ENCODE results near the gene ACSS2.

Gene ACSS2

DNA sequence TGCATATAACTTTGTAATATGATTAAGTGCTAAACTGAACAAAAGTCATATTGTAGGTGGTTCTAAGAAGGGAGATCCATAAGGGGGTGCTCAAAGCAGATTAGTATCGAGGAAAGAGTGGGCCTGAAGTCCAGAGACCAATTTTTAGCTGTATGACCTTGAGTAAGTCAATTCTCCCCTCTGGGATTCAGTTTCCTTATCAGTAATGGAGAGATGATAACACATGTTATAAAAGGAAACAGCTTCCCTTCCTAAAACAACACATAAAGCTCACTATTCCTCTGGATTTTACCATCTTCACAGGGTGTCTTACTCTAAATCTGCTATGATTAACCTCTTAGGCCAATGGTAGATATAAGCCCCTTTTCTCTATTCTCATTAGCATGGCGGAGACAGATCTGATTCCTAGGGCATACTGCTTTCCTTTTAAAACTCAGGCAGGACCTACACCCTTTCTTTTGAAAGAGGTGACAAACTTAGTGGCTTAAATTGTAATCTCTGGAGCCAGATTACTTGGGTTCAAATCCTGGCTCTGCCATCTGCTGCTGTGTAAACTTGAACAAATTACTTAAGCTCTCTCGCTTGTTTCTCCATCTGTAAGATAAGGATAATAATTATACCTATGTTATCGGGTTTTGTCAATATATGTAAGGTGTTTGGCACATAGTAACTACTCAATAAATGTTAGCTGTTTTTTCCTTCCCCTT, 39.5 kb downstream of the ACSS2 start:
- DNase-seq (ENCODE audit: low read depth), result no peak

DNA sequence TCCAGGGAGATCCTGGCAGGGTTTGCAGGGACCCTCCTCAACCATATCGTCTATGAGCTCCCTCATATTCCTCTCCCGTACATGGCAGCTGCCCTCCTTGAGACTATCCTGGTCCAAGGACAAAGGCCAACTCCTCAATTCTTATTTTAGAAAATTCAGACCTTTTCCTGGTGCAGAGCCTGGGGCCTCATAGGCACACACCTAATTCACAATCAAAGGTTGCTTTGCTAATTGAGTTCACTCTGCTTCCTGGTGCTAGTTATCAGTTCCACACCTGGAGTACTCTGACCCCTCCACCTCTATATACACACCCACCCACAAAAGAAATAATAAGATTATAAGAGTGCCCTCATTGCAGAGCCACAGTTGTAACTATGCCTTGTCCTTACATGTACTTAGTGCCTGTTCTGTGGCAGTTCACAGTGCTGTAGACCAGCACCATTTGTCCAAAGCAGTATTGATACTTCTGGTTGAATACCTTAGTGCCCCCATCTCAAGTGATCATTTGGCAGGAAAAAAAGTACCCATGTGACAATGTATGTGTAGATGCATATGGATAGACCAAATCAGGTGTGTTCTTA, 40.5 kb downstream of the ACSS2 start:
- no peak for DNase-seq (ENCODE audit: low read depth)

DNA sequence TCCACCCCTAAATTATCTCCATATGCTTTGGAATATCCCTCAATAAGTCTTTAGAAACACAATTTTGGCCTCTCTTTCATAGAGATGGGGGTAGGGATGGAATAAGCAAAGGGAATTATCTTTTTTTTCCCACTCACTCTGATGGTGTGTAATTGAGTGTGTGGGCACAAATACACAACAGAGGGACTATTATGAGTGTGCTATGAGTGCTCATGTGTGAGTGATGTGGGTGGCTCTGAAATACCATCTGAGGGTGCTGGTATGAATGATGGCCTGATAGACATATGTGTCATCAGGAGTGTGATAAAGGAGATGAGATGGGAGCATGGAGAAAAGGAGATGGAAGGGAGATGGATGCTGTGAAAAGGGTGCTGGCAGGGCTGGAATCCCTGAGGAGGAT, 43.6 kb downstream of the ACSS2 start:
- no peak for DNase-seq (ENCODE audit: low read depth)

DNA sequence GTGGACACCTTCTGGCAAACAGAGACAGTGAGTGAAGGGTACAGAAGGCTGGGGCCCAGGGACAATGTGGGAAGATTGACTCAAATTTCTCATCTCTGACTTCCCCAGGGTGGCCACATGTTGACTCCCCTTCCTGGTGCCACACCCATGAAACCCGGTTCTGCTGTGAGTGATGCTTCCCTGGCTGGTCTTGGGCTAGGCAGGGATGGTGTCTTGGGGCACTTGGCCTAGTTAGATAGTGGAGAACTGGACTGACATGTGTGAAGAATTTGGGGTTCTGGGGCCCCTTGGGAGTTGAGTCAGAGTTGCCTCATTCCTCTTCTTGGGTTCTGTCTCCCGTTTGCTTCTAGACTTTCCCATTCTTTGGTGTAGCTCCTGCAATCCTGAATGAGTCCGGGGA, 45.0 kb downstream of the ACSS2 start:
- DNase-seq (ENCODE audit: low read depth), result no peak

DNA sequence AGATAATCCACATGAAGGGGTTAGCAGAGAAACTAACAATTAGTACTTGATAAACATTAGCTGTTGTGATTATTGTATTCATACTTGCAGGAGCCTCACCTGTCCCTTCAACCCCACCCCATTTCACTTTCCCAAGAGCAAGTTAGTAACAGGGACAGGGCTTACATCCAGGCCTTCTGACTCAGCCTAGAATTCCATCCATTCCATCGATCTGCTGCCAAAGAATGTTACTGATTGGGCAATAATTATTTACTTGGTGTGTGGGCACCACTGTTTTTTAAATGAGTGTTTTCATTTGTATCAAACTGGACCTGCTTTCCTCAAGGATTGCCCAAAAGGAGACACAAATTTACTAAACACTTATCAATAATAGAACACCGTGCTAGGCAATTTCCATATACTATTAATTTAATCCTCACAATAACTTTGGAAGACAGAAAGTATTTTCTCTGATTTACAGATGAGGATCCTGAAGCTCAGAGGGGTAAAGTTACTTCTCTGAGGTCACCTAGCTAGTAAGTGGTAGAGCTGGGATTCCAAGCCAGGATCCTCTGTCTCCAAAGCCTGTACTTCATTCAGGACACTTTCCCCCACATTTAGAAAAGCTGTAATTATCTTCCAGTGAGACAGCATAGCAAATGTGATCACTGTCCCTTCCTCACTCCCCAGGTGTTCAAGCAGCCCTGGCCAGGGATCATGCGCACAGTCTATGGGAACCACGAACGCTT, 46.4 kb downstream of the ACSS2 start:
- no peak for DNase-seq (ENCODE audit: low read depth)

DNA sequence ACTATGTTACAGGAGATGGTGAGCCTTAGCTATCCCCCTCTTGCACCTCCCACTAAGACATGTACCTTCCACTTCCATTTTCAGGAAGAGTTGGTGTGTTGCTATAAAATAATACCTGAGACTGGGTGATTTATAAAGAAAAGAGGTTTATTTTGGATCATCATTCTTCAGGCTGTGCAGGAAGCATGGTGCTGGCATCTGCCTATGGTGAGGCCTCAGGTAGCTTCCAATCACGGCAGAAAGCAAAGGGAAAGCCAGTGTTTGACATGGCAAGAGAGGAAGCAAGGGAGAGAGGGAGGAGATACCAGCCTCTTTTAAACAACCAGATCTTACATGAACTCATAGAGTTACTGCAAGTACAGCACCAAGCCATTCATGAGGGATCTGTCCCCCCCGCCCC, 47.0 kb downstream of the ACSS2 start:
- DNase-seq (ENCODE audit: low read depth), result no peak

- no peak for DNase-seq (ENCODE audit: low read depth)
Observed at GRCh38 chr20:34925341-34925740, 48.9 kb downstream of the ACSS2 start.

DNA sequence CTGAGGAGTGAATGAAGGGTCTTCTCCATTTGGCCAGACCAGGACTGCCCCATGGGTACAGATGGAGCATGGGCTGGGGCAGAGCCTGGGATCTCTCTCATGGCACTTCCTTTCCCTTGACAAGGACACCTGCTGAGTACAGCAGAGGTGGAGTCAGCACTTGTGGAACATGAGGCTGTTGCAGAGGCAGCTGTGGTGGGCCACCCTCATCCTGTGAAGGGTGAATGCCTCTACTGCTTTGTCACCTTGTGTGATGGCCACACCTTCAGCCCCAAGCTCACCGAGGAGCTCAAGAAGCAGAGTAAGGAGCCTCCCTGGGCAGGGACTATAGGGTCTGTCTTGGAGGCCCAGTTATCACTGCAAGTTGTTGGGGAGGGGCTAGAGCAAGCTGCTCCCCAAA, 49.6 kb downstream of the ACSS2 start:
- DNase-seq (ENCODE audit: low read depth), result no peak

GRCh38 chr20:34926581-34926980, 50.2 kb downstream of the ACSS2 start:
- no peak for DNase-seq (ENCODE audit: low read depth)

- DNase-seq (ENCODE audit: low read depth), result no peak
Observed at GRCh38 chr20:34927736-34928135, 51.3 kb downstream of the ACSS2 start.

DNA sequence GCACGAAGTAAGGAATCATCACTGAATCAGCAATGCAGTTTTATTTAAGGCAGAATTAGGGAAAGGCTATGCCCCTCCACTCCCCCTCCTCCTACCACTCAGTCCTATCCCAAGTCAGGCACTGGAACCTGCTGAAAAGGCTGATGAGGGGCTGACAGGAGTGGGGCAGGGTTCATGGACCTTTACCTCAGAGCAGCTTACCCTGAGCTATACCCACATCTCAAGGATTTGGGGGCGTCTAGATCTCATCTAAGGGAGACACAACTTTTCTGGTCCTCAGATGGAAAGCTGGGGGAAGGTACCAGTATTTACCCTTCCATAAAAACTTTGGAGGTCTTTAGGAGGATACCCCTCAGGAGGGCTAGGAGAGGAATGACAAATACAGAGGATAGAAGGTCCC, 52.0 kb downstream of the ACSS2 start:
- no peak for DNase-seq (ENCODE audit: low read depth)

GRCh38 chr20:34931771-34932170, 55.4 kb downstream of the ACSS2 start:
- no peak for DNase-seq (ENCODE audit: low read depth)

GRCh38 chr20:34938466-34939163, 62.2 kb downstream of the ACSS2 start:
- DNase-seq (ENCODE audit: low read depth), result no peak

DNA sequence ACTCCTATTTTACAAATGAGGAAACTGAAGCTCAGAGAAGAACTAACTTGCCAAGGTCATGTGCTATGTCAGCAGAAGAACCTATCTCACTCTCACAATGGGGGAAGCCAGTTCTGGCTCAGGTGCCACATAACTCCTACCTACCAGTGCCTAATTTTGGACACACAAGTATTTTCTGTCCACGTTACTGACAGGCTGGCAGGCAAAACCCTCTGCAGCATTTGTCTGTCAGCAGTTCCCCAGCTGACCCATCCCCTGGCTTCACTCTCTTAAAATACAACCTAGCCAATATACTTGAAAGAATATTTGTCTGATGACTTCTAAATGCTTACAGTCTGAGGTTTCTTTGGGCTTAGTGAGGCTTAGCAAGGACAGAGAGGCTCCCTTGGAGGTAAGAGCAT, 63.7 kb downstream of the ACSS2 start:
- DNase-seq (ENCODE audit: low read depth), result no peak

DNA sequence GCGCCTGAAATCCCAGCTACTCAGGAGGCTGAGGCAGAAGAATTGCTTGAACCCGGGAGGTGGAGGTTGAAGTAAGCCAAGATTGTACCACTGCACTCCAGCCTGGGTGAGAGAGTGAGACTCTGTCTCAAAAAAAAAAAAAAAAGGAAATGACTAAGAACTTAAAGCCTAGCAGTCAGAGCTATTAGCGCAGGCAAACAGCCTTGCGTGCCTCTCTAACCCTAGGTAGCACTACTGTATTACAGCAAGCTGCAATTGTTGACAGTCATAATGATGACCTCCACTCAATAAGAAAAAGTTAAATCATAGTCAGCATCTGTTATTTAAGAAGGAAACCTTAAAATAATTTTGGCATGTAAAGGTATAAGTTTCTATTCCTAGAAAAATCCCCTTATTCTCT, 64.8 kb downstream of the ACSS2 start:
- no peak for DNase-seq (ENCODE audit: low read depth)

DNA sequence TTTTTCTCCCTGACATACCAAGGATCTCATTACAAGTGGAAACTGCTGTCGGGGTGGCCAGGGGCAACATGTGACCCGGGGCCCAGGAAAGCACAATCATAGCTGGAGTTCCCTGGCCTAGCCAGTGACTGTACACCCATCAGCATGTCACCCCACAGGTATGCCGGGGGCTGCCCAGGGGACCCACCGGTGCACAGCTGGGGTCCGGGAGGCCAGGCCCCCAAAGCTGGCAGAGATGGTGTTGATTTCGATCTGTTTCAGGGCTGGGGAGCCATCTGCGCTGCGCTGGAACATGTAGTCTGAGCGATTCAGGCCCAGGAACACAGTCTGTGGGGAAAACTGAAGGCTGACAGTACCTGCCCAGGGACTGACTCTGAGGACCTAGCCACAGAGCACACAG, 65.9 kb downstream of the ACSS2 start:
- no peak for DNase-seq (ENCODE audit: low read depth)

DNA sequence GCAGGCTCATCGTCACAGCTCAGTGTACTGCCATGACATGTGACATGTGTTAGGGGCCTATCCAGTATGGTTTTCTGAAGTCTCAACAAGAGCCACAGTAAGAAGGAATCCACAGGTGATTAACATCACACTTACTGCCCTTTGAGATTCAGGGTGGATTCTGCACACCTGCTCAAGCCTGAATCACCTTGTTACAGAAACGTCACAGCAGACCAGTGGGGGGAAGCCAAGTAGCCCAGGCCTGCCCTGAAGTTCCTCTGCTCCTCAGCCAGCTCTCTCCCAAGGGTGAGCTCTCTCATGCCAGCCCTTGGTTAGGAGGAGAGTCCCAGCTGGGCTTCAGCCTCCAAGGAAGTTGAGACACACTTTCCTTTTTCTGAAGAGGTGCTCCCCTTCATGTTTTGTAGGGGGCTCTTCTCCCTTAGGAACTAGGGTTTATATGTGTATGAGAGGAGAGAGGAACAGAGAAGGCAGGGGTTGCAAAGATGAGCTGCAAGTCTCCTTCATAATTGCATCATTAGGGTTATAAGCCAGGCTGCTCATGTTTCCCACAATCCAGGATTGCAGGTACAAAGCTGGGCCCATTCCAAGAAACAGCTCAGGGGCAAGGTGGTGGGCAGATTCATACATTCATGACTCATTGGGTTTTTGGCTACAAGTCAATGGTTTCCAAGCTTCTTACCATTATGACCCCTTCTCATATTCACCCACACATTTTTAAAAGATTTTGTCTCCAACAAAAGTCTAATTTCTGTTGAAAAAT, 67.6 kb downstream of the ACSS2 start:
- no peak for DNase-seq (ENCODE audit: low read depth)

GRCh38 chr20:34945315-34946077, 69.1 kb downstream of the ACSS2 start:
- DNase-seq (ENCODE audit: low read depth), result no peak

DNA sequence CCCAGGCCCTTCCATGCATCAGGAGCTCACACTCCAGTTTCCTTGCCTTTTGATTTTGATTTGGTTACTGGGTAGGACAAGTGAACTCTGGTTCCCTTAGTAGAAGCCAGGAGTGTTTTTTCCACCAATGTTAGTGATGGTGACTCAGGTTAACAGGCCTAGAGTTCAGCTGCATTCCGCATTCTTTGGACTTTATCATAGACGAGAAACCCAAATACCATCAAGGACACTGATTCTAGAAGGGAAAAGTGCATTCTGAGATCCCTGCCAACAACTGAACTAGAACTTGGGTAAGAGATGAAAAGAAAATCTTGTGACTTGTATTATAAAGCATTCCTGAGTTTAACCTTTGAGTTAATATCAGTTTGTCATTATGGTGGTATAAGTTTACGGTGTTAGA, 70.2 kb downstream of the ACSS2 start:
- no peak for DNase-seq (ENCODE audit: low read depth)

DNA sequence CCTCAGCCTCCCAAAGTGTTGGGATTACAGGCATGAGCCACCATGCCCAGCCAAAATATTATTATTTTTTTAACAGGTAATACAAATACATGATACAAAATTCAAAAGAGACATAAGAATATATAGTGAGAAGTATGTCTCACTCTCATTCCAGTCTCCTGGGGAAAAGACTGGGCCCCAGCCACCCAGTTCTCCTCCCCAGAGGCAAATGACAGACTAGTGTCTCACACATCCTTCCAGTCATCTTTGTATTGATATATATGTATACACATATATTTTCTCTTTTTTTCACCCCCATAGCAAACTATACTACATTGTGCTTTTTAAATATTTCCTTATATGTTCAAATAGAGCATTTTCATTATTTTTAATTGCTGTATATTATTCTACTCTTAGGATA, 70.9 kb downstream of the ACSS2 start:
- no peak for DNase-seq (ENCODE audit: low read depth)

DNA sequence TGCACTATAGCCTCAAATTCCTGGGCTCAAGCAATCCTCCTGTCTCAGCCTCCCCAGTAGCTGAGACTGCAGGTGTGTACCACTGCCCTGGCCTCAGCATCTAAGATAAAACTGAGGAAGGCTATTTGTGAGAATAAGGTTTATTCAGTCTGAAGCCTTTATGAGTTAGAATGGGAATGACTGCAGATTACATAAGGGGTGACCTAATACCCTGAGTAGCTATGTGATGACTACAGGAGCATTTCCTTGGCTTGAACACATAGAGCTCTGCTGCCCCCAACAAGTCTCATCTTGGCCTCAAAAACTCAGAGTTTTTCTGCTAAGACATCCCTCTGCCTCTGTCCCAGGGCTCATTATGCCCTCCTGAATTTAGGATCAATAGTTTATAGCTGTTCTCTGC, 71.6 kb downstream of the ACSS2 start:
- no peak for DNase-seq (ENCODE audit: low read depth)
